T-helper 2 cell (primary cell): ENCODE results near the gene ZNF587.
A peak's percentile ranks its signal among the peaks of the same experiment; 100 is the strongest.
"Not testable (repeated sequence)": the region's sequence is repeated elsewhere in the genome, so short reads cannot be mapped to it uniquely, and the experiment has no call there.

Experiments used
- DNase-seq, 5 experiments: peaks; one replicate each; pipeline versions ENCODE4 v3.0.0 to v3.0.0-alpha.2; 2012 to 2022

ZNF587 gene

DNA sequence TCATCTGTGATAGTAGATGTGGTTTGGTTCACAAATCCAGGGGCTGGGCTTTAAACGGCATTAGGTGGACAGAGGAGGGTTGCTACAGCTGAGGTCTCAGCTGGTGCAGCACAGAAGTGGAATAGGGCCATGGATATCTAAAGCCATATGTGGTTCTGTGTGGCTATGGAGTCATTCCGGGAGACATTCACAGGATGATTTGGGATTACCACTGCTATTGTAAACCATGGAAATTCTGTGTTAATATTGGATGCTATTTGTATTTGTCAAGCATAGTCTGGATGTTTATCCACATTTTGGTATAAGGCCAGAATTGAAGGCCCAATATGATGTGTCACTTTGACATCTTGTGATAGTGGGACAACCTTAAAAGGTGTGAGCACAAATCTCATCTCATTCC lies 26.5 kb upstream of the ZNF587 start:
- not testable (repeated sequence) for DNase-seq

DNA sequence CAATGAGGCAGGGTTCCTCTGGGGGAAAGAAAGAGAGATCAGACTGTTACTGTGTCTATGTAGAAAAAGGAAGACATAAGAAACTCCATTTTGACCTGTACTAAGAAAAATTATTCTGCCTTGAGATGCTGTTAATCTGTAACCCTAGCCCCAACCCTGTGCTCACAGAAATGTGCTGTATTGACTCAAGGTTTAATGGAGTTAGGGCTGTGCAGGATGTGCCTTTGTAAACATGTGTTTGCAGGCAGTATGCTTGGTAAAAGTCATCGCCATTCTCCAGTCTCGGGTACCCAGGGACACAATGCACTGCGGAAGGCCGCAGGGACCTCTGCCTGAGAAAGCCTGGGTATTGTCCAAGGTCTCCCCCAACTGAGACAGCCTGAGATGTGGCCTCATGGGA lies 26.1 kb upstream of the ZNF587 start:
- not testable (repeated sequence) for DNase-seq

DNA sequence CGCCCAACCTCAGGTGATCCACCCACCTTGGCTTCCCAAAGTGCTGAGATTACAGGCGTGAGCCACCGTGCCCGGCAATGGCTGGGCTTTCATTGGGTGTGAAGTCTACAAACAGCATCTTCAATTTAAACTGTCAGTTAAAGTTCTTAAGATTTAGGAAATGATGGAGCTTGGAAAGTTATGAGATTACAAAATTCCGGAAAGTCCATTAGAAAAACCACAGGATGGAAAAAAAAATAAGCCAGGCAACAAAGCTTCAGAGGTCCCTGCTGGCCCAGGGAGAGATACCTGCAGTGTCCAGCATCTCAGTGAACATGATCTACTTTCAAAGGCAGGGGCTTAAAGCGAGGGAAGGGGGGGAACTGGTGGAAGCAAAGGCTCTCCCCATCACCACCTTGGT lies 24.1 kb upstream of the ZNF587 start:
- DNase-seq, result no peak

DNA sequence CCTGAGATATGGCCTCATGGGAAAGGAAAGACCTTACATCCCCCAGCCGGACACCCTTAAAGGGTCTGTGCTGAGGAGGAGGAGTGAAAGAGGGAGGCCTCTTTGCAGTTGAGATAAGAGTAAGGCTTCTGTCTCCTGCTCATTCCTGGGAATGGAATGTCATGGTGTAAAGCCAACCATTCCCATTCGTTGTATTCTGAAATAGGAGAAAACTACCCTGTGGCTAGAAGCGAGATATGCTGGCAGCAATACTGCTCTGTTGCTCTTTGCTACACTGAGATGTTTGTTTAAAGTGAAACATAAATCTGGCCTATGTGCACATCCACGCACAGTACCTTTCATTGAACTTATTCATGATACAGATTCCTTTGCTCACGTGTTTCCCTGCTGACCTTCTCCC lies 20.3 kb upstream of the ZNF587 start:
- no peak for DNase-seq

DNA sequence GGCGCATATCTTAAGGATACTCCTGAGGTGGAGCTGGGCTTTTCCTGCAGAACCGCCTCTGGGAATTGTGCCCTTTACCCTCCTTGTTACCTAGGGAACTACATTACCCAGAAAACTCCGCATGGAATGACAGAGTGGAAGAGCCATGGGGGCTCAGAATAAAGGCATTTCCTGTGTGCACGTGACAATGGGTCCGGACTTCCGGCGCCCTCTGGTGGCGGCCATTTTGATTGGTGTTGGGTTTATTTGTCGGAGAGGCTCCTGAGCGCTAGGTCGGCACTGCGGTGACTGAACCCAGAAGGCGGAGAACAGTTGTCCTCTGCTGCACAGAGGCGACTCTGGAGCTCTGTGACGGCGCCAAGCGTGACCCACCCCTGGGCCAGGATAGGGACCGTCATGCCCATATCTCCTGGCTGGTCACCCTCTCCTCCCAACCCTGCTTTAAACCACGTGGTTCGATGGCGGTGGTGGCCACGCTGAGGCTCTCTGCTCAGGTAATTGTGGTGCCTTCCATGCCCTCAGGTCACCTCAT lies 19.5 kb upstream of the ZNF587 start, which contains the start of gene ZNF587B:
Gene ZNF587B (plus strand): TSS at position 229 of the 532 bp plus-strand sequence. CDS start 230 bp downstream, at position 459.
- peak in 3 of 5 experiments; percentile 9 to 17 (median 12) for DNase-seq

DNA sequence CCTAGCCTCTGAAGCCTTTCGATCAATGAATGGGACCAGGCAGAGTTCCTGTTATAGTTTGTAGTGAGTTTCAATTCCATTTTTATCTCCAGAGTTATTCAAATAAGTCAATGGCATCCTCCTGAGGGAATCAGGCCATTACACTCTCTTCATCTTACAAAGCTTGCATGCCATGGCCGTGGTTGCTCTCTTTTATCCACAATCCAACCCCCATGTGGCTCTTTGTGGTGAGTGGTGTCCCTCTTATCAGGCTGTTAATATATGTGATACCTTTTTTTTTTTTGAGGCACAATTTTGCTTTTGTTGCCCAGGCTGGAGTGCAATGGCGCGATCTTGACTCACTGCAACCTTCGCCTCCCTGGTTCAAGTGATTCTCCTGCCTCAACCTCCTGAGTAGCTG lies 12.7 kb upstream of the ZNF587 start:
- DNase-seq, result not testable (repeated sequence)

DNA sequence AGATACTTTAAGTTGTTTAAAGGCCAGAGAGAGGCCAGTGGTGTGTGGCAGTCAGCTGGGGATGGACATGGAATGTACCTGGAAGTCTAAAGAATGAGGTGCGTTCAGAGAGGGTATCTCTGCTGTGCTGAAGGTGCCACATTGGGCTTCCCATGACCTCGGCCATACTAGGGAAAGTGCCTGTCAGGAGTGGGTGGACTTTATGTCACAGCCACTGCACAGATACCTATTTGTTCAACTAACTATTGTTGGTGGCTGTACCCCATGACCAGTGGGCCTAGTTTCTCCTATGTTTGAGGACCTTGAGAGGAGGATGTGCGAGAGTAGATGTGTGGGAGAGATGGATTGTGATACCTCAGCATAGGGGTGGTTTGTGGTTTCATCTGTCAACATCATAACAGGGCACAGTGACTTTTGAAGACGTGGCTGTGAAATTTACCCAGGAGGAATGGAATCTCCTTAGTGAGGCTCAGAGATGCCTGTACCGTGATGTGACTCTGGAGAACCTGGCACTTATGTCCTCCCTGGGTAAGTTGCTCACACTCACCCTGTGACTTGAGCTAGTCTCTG lies 11.0 kb upstream of the ZNF587 start:
- not testable (repeated sequence) for DNase-seq

DNA sequence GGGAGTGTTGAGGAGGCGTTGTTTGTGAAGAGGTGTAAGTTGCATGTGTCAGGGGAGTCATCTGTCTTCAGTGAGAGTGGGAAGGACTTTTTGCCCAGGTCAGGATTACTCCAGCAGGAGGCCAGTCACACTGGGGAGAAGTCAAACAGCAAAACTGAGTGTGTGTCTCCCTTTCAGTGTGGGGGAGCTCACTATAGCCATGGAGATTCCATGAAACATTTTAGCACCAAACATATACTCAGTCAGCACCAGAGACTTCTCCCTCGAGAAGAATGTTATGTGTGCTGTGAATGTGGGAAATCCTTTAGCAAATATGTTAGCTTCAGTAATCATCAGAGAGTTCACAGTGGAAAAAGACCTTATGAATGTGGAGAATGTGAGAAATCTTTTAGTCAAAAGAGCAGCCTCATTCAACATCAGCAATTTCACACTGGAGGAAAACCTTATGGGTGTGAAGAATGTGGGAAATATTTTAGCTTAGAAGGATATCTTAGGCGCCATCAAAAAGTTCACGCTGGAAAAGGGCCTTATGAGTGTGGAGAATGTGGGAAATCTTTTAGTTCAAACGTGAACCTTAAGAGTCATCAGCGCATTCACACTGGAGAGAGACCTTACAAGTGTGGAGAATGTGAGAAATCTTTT lies 8.4 kb upstream of the ZNF587 start:
- no peak for DNase-seq

DNA sequence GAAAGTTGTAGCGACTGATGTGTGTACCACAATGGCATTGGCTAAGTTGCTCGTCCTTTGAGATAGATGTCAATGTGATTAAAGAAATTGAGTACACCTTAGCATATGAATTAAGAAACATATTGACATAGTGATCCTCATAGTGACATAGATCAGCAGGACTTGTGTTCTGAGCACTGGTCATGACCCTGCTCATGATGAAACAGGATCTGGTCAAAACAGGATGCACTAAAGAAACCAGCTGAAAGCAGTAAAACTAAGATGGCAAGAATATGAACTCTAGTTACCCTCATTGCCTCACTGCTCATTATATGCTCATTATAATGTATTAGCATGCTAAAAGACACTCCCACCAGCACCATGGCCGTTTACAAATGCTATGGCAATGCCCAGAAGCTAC lies 2.5 kb upstream of the ZNF587 start:
- not testable (repeated sequence) for DNase-seq

DNA sequence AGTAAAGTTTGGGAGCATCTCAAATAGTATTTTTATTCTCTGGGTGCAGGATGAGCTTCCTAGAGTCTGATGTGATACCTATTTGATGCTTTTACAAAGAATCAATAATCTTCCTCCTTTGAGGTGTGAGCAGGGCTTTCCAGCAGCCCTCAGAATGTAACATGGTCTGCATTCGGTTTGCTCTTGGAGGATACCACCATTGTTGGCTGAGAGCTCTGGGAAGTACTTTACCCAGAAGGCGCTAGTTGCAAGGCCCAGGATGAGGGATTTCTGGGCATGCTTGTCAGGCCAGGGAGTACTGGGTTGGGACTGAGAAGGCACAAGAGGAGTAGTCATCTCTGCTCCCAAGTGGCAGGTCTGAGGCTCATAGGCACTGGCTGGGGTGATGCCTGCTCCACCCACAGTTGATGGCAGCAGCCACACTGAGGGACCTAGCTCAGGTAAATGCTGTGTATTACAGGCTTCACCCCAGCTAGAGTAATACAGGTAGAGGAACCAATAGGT lies 445 bp upstream of the ZNF587 start:
- peak in 1 of 5 experiments; percentile 5 for DNase-seq

DNA sequence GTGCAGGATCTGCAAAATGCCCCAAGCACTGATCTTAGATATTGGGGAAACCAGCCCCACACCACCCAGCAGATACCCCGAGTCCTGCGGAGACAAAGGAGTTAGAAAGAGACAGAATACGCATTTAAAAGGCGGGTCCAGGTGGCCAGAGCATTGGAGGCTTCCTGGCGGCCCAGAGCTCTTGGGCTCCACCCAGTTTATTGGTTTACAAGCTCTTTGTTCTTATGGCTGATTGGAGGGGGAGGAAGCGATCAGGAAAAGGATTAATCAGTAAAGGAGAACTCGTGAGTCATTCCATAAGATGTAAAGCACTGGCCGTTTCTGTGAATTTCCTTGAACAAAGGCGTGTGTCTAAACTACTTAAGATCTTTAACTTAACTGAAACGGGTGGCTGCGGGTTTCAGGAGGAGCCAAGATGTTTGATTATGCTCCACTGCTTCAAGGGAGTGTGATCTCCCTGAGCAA lies 926 bp downstream of the ZNF587 start:
- peak in 1 of 5 experiments; percentile 46 for DNase-seq

DNA sequence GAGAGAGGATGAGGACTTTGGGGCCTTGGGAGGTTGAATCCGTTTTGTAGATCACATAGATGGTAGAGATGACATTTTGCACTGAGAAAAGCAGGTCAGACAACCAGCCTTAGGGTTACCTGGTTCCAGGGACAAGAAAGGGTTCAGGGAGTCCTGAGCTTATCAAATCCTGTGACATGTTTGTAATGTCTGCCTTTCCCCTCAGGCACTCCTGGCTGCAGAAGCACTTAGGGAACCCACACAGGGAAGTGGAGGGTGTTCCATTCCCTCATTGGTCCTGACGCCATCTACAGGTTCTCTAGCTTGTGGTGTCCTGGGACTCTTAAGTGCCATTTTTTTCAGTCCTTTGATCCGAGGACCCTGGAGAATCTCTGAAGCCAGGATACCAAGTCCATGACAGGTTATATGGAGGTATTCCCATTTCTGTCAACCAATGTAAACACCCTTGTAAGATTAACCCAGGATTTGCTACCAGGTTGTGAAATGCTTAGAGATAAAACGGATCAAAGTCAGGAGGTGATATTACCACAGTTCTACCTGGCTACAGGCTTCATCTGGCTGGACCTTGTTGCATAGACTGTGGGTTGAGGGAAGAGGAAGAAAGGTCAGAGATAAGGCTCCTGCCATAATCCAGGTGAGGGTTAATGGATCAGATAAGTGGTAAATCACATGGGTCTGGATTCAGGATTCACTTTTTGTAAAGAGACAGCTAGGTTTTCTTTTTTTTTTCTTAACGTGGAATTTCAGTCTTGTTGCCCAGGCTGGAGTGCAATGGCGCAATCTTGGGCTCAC lies 2.3 kb downstream of the ZNF587 start:
- not testable (repeated sequence) for DNase-seq

DNA sequence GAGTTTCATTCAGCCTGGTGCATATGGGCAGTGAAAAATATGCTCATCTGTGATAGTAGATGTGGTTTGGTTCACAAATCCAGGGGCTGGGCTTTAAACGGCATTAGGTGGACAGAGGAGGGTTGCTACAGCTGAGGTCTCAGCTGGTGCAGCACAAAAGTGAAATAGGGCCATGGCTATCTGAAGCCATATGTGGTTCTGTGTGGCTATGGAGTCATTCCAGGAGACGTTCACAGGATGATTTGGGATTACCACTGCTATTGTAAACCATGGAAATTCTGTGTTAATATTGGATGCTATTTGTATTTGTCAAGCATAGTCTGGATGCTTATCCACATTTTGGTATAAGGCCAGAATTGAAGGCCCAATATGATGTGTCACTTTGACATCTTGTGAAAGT lies 4.5 kb downstream of the ZNF587 start:
- not testable (repeated sequence) for DNase-seq

DNA sequence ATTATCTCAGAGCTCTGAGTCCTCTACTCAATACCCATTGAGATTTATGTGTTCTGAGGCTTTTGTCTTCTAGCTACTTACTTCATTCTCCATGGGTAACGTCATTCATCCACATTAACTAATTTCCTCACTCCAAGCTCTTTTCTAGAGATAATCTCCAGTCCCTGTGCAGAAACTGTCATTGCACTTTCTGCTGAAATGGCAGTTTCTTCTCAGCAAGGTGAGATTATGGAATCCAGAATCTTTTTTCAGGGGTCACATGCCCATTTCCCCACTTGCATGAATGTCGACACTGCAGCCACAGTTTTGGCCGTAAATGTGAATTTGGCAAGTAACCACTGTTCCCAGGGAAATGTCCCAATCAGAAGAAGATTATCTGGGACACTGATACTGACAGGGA lies 12.7 kb downstream of the ZNF587 start:
- DNase-seq, result not testable (repeated sequence)

DNA sequence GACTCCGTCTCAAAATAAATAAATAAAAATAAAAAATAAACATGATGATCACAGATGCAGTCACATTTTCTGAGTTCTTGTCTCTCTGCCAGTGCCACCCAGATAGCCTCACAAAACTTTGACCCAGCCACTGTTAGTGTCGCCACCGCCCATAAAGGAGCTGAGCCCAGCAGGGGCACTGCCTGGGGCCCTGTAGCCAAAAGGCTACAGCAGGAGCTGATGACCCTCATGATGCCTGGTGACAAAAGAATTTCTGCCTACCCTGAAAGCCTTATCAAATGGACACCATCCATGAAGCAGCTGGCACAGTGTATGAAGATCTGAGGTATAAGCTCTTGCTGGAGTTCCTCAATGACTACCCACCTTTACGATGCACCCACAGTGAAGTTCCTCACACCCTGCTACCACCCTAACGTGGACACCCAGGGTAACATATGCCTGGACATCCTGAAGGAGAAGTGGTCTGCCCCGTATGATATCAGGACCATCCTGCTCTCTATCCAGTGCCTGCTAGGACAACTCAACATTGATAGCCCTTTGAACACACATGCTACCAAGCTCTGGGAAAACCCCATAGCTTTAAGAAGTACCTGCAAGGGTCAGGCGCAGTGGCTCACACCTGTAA lies 18.3 kb downstream of the ZNF587 start:
- DNase-seq, result no peak

DNA sequence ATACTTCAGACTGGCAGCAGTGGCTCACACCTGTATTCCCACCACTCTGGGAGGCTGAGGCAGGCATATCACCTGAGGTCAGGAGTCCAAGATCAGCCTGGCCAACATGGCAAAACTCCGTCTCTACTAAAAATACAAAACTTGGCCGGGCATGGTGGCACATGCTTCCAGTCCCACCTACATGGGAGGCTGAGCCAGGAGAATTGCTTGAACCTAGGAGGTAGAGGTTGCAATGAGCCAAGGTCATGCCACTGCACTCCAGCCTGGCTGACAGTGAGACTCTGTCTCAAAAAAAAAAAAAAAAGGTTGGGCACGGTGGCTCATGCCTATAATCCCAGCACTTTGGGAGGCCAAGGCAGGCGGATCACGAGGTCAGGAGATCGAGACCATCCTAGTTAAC lies 20.0 kb downstream of the ZNF587 start:
- not testable (repeated sequence) for DNase-seq

DNA sequence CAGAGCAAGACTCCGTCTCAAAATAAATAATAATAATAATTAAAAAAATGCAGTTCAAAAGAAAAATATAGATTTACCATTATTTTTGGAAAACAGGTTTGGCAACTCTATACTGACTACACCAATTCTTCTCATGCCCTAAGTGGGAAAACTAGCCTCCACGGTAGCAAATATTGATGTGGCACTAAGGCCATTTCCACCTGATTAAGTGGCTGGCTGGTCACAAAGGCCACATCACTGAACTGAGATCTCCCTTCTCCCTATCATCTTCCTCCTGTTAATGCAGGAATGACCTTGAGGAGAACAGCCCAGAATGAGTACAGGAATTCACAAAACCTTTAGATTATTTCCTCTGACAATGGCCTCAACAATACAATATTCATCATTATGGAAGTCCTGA lies 20.6 kb downstream of the ZNF587 start:
- no peak for DNase-seq

DNA sequence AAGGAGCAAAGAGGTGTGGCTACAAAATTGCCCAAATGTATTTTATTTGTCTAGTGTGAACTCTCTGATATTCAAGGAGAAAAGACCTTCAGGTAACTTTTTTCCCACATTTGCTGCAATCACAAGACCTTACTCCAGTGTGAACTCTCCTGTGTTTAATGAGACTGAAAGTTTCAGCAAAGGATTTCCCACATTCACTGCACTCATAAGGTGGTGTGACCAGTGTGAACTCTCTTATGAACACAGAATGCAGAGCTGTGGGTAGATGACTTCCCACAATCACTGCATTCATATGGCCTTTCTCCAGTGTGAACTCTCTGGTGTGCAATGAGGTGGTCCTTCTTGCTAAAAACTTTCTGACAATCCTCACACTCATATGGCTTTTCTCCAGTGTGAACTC lies 22.8 kb downstream of the ZNF587 start:
- DNase-seq, result no peak

DNA sequence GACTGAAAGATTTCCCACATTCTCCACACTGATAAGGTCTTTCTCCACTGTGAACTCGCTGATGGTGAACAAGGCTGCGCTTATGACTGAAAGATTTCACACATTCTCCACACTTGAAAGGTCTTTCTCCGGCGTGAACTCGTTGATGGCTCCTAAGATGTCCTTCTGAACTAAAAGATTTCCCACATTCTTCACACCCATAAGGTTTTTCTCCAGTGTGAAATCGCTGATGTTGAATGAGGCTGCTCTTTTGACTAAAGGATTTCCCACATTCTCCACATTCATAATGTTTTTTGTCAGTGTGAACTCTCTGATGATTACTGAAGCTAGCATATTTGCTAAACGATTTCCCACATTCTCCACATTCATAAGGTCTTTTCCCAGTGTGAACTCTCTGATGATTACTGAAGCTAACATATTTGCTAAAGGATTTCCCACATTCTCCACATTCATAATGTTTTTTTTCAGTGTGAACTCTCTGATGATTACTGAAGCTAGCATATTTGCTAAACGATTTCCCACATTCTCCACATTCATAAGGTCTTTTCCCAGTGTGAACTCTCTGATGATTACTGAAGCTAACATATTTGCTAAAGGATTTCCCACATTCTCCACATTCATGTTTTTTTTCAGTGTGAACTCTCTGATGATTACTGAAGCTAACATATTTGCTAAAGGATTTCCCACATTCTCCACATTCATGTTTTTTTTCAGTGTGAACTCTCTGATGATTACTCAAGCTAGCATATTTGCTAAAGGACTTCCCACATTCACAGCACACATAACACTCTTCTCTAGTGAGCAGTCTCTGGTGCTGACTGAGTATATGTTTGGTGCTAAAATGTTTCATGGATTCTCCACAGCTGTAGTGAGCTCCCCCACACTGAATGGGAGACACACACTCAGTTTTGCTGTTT lies 24.5 kb downstream of the ZNF587 start:
- not testable (repeated sequence) for DNase-seq

DNA sequence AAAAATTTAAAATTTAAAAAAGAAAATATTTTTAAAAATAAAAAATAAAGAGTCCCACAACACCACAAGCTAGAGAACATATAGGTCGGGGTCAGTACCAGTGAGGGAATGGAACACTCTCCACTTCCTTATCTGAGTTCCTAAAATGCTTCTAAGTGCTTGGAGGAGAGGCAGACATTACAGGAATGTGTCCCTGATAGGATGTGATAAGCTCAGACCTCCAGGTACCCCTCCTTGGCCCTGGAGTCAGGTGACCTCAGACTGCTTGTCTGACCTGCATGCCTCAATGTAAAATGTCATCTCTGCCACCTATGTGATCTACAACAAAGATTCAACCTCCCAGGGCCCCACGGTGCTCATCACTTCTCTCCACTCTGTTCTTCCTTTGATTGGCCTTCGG lies 36.4 kb downstream of the ZNF587 start:
- DNase-seq, result no peak

DNA sequence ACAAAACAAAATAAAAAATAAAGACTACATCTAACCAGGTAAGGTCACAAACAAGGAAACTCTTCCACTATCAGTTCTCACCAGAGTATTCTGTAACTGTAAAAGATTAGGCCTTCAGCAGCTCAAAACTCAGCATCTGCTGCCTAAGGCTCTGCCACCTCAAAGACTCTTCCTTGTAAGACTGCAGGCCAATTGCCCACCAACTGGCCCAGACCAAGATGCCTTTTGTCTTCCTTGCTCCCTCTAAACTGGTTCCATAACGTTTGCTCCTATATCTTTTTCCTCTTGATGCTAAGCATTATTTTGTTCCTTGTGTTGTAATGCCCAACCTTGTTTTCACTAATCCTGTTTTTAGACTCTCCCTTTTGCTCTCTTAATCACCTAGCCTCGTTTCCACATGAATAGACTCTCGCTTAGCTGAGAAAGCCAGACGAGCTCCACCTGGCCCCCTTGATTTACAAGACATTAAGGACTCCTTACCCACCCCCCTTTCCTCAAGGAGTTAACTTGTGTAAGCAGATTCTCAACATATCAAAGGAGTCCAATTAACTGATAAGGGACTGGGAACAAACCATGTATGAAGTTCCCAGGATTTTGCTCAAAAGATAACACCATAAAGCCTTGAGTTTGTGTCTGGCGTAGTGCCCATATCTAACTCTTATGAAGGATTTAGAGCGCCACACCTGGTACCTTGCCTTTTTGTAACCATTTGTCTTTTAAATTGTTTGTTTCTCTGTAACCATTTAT lies 37.7 kb downstream of the ZNF587 start:
- no peak for DNase-seq
